HG02610 (cell line): ENCODE results near the gene HOXA11.

Experiments used
- ATAC-seq: cut with Tn5 transposase; IDR thresholded peaks from one replicate; pipeline ENCODE4 v1.9.1; 2021; ENCODE audit warnings: mild to moderate bottlenecking, moderate library complexity; ENCODE audit not compliant: unreplicated experiment

HOXA11 gene

DNA sequence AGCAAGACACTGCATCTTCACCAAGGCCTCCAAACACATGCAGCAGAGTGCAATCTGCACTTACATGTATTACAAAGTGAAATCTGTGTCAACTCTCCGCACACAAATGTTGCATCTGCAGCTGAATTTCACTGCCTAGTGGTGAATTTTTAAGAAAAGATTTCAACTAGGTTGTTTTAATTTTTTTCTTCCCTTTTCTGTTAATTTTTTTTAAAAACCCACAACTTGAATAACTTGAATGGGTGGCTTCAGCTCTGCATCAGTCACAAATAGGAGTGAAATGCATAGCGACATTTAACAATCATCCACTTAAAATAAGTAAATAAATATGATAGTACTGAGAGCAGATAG lies 8.9 kb upstream of the HOXA11 start:
- ATAC-seq: no peak

DNA sequence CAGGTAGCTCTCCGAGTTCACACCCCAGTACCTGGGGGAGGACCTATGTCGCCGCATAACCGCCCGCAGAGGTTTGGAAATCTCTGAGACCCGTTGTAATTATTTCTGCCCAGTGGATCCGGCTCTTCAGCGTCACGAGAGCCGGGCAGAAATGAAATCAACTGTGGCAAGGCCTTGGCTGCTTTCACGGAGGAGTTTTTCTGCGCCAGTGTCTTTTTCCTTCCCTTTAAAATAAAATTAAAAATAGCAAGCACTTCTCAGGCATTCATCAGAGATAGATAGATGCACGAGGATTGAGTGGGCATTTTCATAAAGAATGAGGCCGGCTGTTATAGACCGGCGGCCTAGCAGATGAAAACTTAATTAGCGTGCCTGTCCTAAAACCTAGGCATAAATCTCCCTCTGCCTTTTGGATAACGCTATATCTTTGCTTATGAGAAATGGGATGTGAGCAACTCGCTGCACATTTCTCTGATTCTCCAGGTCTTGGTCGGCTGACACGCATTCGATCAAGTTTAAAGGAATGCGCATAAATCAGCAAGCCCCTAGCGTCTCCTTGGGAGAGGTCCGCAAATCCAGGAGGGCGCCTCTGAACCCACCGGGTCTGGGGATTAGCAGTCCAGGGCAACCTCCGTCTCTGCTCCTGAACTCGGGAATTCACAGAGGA lies 8.4 kb upstream of the HOXA11 start:
- ATAC-seq: no peak

DNA sequence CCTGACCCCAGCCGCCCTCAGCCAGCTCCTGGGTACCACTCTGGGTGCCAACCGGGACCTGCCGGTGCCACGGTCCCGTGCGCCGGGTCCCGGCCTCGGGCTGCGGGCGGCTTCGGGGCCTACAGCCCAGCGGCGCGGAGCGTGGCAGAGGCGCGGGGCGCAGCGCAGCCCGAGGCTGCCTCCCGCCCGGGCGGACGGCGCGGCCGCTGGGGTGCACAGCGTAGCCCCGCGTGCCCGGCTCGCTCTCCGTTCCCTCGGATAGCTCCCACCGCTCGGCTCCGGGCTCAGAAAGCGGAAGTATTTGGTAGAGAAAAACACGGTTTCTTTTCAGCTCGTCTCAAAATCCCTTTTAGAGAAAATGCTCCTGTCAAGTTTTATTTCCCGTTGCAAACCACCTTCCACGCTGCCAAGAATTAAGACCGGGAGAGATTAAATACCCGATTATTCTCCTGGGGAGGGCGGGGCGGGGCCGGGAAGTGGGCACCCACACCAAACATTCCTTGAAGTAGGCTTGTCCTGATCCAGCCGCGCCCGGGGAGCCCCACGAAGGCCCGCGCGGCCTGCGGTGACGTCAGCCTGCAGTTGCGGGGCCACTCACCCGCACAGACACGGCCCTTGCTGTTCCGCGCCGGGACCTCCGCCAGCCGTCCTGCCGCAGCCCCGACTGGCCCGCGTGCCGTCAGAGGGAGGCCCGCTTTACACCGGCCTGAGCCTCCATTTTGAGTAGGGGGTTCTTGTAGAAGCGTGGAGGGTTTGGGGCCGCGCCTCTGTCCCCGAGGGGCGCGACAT lies 7.7 kb upstream of the HOXA11 start:
- no peak for ATAC-seq

DNA sequence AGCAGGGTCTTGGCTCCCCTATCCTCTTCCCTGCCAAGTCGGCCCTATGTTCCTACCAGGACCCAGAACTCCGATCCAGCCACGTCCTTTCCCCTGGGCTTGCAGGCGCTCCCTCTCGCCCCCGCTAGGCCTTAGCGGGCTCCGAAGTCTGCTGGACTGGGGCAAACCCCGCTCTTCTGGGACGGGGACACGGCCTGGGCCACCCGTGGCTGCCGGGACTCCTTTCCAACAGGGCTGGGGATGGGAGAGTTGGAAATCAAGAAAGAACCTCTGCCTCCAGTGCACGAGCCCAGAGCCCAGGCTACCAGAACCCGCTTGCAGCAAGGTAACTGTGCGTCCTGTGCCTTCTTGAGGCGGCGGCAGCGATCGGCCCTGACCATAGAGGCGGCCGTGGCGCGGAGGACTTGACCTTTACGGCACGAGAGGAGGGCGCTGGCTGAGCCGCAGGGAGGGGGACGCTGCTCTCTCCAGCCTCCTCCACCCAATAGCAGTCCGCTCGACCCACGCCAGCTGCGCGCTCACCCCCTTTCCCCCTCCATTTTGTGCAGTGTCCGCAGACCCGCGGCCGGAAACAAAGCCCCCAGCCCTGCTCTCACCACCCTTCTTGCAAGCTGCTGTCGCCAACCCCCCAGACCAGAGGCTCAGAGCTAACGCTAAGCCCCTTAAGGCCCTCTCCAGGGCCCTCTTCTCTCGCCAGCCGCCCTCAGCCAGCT lies 7.0 kb upstream of the HOXA11 start:
- ATAC-seq: no peak

DNA sequence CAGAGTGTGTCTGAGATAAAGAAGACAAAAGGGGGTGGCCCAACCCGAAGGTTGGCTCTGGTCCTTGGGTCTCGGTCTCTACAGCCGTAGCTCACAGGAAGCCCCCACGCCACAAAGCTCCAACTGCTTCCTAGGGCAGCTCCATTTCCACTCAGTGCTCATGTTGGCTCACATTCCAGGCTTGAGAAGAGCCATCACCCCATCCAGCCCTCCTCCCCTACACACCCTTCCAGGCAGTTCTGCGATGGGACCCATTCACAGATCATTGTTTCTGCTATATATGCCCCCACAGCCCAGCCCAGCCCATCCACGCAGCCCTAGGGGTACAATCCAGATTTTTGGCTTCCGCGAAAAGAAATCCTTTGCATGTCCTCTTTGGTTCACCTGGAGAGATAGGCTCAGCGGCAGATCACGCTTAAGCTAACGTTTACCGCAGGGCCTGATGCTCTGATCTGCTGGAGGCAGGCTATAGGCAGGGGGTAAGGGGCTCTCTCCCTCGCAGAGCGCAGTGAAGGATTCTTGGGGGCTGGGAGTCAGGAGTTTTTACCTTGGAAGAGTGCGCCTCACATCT lies 6.2 kb upstream of the HOXA11 start:
- ATAC-seq: no peak

DNA sequence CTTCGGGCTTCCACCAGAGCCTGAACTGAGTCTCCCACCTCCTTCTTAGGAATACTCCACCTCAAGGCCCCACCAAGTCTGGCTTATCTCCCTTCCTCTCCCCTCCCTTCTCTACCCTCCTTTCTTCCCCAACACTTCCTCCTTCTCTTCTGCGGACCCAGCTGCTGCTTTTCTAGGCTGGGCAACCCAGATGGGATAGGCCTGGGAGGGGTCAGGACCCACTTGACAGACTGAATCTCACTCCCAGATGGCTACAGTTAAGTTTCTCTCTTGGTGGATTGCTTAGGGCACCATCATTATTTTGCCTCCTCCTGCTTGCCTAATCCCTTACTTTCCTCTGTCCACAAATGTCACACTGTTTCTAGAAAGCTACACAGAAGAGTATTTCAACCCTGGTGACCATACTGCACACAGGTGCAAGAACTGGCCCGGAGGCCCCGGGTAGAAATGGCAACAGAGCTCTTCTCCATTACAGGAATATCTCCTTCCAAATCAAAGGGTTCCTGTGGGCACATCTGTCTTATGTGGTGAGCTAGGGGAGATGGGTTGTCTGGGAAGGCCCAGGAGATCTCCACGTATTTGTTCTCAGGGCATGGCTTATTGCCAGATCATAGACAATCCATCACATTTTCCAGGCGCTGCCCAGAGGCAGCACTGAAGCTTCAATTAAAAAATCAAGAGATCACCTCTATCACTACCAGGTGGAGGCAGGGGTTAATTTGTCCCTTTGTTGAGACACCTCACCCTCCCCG lies 5.1 kb upstream of the HOXA11 start:
- ATAC-seq: no peak

DNA sequence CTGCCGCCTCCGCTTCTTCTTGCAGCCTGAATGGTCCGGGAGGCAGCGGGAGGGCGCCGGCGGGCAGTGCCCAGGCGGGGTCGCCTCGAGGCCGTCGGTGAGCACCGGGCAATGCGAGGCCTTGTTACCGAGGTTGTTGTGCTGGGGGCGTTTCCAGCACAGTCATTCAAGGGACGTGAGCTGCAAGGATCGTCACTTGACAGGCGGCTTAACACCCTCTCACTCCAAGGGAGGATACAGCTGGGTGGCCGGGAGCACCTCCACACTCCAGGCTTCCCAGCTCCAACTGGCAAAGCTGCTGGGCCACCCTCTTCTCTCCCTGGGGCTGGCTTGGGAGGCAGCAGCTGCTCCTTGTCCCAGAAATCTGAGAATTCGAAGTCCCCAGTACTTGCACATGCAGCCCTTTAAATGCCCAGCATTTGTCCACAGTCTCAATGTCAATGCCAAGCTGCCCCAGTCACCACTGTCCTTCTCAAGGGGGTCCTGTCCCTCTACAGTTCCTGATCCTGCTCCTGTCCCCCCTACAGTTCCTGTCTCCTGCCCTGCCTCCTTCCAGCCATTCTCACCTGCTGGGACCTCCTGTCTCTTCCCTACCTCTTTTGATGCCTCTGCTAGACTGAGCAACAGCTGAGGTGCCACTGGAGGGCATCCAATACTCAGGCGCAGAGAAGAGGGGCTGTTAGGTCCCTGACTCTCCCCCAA lies 4.4 kb upstream of the HOXA11 start:
- no peak for ATAC-seq

DNA sequence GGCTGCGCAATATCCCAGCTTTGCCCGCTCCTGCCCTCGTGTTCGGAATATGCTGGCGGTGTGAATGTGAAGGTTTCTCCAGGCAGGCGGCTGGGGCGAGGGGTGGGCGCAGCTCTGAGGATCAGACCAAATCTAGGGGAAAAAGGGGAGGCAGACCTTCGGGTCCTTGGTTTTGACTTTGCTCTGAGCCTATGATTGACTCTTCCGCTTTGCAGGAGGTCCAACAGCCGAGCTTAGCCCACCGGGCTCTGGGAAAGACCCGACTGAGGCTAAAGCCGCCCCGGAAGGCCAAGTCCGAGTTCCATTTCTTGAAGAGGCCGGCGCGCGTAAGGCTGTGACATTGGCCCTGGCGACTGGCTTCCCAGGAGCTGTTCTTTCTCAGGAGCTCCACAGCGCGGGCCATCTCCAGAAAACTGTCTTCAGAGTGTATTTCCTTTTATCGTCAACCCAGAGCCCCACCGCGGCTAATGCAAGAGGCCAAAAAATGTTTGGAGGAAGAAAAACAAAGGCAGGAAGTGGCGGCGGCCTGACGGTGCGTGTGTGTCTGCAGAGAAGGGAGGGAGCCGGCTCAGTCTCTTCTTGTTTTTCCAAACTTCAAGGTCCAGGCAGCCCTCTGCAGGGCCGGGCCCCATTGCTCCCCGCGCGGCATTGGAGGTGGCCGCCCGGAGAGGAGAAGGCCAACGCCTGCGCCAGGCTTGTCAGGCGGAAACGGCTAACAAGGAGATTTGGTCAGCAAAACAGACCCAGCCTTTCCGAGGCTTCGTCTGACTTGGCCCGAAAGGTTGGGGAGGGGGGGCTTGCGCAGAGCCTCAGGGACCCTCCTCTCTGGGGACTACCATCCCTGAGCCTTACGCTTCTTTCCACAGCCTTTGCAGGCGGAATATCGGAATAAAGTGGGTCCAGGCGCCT lies 3.6 kb upstream of the HOXA11 start:
- ATAC-seq: no peak

DNA sequence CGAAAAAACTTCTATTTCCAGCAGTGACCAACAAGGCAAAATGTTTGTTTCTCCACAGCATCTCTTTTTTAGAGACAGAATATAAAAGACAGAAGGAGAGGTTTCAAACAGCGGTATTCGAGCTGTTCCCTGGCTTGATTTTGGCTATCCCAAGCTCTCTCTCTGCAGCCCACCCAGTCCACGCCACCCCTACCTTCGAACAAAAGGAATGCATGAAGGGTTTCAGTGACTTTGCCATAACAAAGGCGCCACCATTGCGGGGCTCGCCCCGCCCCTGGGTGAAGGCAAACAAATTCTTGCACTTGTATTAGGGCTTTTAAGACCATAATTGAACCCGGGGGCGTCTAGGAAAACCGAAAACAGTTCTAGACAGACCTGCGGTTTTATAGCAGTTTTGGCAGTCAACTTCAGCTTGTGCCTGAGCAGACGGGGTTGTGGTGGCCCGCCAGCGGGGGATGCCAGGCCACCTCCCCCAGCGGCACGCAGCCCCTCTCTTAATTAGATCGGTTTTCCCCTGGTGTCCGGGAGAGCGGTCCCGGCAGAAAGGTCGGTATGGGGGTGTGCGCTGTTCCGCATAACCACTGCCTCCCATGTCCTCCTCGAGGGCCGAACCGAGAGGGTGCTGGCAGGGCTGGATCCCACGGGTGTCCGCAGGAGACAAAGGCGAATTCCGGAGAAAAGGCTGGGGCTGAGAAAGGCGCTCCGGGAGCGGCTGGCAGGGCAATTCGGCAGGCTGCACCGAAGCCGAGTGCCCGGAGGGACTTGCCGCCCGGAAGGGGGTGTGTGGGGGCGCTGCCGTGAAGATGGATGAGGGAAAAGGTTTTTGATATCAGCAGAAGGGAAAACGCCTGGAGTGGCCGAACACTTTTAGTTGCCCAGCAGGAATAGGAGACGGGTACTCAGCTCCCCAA lies 2.7 kb upstream of the HOXA11 start:
- ATAC-seq: no peak

DNA sequence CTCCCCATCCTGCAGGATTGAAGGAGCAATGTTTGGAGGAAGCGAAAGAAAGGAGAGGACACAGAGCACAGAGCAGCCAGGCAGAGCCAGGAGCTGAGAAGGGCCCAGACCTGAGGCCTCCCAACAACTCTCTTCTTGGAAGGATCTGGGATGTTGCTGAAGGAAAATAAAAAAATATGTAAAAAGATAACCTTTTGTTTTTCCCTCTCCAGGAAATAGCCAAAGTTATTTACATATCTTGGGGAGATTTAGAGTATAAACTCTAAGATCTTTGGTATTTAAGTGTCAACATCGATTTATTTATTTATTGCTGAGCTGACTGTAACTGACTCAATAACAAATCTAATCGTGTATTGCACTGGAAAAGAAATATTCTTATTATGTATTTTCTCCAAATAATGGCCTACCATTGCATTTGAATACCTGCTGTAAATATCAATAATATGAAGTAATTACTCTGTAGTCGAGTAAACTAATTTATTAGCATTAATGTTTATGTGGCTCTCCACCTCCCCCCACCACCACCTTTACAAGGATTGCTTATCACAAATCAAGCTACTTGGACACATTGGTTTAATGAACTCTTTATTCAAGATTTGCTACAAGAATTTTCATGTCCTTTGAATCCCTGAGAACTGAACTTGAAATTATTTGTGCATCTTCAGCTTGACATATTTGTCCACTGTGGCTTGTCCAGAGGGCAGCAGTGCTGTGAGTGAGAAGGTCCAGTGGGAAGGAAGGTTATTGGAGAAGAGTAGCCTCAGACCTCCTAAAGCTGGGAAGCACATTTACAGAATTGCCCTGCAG lies 1.8 kb upstream of the HOXA11 start:
- ATAC-seq: no peak

DNA sequence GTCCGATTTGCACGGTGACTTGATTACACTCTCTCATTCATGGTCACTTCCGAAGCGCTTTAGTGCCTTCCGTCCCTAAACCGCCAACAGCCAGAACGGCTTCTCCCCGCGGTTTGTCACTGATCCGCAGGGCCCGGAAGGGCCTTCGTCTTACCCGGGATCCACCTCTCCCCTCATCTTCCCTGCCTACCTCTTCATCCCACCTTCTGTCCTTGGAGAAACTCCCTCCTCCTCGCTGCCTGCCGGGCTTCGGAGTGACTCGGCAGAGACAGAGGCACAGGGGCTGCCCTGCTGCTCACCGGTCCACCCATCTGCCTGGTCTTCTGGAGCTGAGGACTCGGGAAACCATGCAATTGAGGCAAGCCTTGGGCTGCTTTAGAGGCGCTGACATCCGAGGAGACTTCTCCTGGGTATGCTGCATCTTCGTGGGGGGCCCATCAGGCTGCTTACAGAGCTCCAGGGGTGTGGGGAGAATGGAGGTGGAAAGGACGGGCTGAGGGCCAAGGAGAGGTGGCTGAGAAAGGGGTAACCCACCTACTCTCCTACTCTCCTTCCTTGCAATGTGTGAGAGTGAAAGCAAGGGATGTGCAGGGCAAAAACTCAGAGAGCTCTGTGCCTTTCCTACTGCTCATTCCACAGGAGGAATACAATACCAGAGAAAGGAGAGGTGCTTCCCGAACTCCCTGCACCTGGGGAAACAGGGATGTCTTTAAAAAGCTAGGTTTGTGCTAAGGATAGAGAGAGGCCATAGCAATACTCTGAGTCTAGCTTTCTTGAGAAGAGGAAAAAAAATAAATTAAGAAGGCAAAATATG lies 1.0 kb upstream of the HOXA11 start:
- no peak for ATAC-seq

DNA sequence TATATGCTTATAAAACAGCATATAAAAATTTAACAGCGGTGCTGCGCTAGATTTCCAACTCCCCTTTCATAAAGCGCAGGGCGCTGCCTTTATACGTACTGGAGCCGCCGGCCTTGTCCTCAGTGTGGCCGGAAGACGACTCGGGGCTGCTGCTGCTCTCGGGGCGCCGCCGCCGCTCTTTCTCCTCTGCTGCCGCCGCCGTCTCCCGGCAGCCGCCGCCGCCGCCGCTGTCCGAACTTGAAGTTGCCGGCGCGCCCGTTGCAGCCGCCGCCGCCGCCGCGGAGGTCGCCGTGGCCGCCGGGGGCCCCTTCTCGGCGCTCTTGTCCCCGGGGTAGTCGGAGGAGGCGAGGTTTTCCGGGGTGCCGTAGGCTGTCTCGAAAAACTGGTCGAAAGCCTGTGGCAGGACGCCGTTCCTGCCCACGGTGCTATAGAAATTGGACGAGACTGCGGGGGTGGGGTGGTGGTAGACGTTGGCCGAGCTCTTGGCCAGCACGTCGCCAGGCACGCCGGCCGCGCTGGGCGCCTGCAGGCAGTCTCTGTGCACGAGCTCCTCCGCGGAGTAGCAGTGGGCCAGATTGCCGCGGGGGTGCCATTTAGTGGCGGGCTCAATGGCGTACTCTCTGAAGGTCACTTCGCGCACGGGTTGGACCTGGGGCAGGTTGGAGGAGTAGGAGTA lies 557 bp downstream of the HOXA11 start:
- ATAC-seq: no peak

DNA sequence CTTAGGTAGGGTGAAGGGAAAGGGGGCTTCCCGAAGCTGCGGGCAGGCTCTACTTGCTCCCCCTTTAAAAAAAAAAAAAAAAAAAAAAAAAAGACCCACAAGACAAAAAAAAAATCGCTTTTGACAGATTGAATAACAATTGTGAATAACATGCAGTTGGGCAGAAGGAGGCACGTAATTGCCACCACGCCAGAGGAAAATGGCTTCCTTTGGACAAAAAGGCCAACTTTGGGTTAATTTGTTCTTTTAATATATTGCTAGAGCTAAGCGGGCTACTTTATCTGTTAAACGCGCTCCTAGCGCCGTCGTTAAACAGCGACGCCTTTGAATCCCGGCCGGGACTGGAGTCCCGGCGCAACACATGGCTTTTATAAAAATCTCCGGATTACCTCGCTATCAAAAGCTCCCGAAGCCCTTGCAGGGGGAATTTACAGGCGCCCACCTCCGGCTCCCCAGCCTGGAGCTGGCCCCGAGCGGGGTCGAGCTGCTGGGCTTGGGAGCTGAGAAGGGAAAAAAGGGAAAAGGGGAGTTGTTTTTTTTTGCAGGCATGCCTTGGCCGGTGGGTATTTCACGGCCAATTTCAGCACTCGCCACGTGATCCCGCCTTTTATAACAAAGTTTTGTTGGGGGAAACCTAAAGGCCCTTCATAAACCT lies 1.2 kb downstream of the HOXA11 start:
- no peak for ATAC-seq

DNA sequence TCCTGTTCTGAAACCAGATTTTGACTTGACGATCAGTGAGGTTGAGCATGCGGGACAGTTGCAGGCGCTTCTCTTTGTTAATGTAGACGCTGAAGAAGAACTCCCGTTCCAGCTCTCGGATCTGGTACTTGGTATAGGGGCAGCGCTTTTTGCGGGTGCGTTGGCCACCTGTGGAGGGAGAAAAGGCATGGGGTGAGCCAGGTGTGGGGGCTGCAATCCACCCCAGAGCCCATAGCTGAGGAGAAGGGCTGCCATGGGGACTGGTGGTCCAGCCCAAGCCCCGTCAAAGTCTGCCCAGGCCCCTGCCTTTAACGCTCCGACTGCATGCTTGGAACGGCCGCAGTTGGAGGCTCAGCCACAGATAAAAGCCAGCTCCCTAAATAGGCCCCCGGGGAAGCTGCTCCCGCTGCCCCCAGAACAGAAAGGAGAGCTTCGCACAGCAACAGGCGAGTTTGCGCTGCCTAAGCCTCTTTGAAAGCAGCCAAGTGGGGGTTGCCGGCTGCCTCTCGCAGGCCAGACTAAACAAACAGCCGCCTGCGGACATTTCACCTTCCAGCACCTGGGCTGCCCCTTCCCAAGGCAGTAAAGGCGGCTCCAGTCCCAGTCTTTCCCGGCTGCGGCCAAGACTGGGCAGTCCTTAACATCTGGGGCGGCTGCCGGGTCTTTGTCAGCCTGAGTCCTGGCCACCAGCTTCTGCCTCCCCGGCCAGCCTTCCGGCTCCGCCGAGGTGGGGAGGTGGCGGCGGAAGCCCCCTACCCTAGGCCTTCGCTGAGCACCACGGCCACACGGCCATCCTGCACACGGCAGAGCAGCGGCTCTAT lies 2.0 kb downstream of the HOXA11 start:
- no peak for ATAC-seq
